Measurements from ENCODE around the gene PARD3B.
"Not testable (repeated sequence)": the region's sequence is repeated elsewhere in the genome, so short reads cannot be mapped to it uniquely, and the experiment has no call there.

The PARD3B gene

DNA sequence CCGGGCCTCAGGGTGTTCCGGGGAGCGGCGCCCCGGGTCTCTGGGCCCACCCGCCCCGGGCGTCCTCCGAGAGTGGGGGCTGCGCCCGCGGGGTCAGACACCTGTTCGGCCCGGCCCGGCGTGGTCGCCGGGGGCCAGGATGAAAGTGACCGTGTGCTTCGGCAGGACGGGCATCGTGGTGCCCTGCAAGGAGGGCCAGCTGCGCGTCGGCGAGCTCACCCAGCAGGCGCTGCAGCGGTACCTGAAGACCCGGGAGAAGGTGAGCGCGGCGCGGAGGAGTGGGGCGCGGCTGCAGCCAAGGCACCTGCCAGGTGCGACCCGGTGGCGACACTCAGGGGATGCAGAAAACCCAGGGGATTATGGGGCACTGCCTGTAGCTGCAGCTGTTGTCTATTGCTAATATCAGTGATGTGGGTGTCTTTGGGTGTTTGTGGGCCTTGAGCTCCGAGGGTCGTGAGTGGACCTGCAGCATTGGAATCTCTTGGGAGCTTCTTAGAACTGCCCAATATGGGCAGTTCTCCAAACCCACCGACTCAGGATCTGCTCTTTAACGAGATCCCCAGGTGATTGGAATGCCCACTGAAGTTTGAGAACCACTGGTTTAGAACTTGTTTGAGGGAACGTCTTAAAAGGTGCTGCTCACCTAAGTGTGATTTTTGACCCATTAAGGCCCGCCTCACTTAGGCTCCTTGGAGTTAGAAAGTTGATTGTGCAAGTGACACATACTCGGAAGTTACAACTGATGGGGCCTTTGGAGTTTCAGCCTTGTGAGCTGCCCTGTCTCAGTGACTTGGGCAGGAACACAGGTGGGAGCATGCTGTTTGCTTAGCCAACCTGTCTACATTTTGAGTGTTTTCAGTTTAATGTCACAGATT, 823 bp downstream of the PARD3B start:
- Histone ChIP-seq H3K27me3 (ENCODE audit: insufficient read depth, poor library complexity, severe bottlenecking) (no peaks in the 10 kb centered on the region), H3K4me1 (ENCODE audit: insufficient read depth, poor library complexity, severe bottlenecking) (no peaks in the 10 kb centered on the region), H3K9me3 (ENCODE audit: severe bottlenecking) (no peaks in the 10 kb centered on the region), H3K4me3 (ENCODE audit: severe bottlenecking) (peak overlapping the region; percentile 79), H3K36me3 (ENCODE audit: low read depth) (no peaks in the 10 kb centered on the region), H3K27ac (ENCODE audit: poor library complexity, severe bottlenecking) (no peak overlapping the region)
- TF ChIP-seq, protein P1, sequence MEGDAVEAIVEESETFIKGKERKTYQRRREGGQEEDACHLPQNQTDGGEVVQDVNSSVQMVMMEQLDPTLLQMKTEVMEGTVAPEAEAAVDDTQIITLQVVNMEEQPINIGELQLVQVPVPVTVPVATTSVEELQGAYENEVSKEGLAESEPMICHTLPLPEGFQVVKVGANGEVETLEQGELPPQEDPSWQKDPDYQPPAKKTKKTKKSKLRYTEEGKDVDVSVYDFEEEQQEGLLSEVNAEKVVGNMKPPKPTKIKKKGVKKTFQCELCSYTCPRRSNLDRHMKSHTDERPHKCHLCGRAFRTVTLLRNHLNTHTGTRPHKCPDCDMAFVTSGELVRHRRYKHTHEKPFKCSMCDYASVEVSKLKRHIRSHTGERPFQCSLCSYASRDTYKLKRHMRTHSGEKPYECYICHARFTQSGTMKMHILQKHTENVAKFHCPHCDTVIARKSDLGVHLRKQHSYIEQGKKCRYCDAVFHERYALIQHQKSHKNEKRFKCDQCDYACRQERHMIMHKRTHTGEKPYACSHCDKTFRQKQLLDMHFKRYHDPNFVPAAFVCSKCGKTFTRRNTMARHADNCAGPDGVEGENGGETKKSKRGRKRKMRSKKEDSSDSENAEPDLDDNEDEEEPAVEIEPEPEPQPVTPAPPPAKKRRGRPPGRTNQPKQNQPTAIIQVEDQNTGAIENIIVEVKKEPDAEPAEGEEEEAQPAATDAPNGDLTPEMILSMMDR (IDR thresholded peaks at IDR 0.05; ENCODE audit: poor library complexity, severe bottlenecking), result no peak
- no peak for DNase-seq (ENCODE audit: low spot score)
- ATAC-seq (ENCODE audit: low read depth), result peak; percentile 29

DNA sequence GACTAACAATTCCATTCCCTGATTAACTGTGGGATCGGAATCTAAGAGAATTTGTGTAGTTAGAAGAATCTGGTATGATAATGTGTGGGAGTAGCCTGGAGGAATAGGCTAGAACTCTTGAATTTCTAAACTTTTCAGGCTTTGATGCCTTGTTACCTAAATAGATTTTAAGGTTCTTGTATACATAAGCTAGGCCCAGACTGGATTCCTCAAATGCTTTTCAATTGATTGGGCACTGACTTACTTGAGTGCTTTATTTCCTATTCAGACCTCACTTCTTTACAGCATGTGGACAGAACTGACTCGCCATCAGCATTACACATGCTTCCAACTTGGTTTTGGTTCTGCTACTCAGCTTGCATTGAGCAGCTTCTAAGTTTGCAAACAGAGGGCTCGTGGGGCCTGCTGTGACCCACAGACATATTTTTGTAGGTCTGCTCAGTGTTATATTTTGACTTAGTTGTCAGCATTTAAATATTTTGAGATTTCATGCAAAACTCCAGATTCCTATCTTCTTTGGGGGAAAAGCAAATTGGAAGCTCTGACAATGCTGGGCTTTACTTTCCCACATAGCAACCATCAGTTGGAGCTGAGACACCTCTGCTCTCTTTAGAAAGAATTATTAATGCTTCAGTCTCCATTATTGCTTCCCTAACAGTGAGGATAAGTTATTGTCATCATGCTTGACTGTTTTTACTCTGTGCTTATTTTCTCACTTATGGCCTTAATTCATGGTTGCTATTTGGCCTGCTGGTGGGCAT, 5.7 kb downstream of the PARD3B start:
- H3K27ac ChIP-seq (ENCODE audit: poor library complexity, severe bottlenecking), result no peak overlapping the region
- no peaks in the 10 kb centered on the region for H3K9me3 ChIP-seq (ENCODE audit: severe bottlenecking)
- no peak for DNase-seq (ENCODE audit: low spot score)
- no peaks in the 10 kb centered on the region for H3K4me1 ChIP-seq (ENCODE audit: insufficient read depth, poor library complexity, severe bottlenecking)
- H3K36me3 ChIP-seq (ENCODE audit: low read depth), result no peaks in the 10 kb centered on the region
- ATAC-seq (ENCODE audit: low read depth), result 0 out of 3 replicates have a peak, but pooled peaks have one; percentile 25
- H3K4me3 ChIP-seq (ENCODE audit: severe bottlenecking), result no peak overlapping the region
- TF ChIP-seq, protein P1 (IDR thresholded peaks at IDR 0.05; ENCODE audit: poor library complexity, severe bottlenecking), result no peak
- no peaks in the 10 kb centered on the region for H3K27me3 ChIP-seq (ENCODE audit: insufficient read depth, poor library complexity, severe bottlenecking)

DNA sequence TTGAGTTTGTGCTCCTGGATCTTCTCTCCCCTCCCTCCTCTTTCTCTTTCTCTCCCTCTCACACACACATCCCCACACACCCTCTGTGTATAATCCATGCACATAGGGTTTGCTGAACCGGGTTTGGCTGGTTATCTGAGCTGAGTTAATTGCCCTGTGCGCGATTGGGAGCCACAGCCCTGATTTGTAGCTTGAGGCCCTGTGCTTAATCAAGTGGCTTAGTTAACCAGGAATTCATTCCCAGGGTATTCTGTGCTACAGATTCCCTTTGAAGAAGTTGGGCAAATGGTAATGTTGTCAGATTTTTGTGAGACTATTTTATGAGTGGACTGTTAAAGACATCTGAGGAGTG, 6.2 kb downstream of the PARD3B start:
- H3K27me3 ChIP-seq (ENCODE audit: insufficient read depth, poor library complexity, severe bottlenecking), result no peaks in the 10 kb centered on the region
- H3K4me3 ChIP-seq (ENCODE audit: severe bottlenecking), result no peak overlapping the region
- TF ChIP-seq, protein P1 (IDR thresholded peaks at IDR 0.05; ENCODE audit: poor library complexity, severe bottlenecking), result no peak
- no peaks in the 10 kb centered on the region for H3K4me1 ChIP-seq (ENCODE audit: insufficient read depth, poor library complexity, severe bottlenecking)
- no peak for ATAC-seq (ENCODE audit: low read depth)
- H3K9me3 ChIP-seq (ENCODE audit: severe bottlenecking), result no peaks in the 10 kb centered on the region
- no peaks in the 10 kb centered on the region for H3K36me3 ChIP-seq (ENCODE audit: low read depth)
- H3K27ac ChIP-seq (ENCODE audit: poor library complexity, severe bottlenecking), result no peak overlapping the region
- DNase-seq (ENCODE audit: low spot score), result no peak

DNA sequence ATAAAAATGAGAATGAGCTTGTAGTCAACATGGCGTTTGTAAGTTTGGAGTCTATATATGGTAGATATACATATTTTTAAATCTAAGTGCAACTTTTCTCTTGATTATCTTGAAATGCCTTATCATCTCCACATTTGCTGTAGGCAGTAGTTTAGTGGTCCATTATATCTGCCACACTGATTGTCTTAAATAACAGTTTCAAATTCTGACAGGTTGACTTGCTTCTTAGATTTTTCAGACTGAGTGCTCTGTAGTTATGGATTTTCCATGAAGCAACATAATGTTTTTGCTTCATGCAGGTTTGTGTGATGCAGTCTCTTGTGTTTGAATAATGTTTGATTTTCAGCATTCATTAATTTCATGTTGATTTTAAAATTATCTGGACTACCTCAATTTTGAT, 12.3 kb downstream of the PARD3B start:
- H3K27ac ChIP-seq (ENCODE audit: poor library complexity, severe bottlenecking), result no peak overlapping the region
- H3K4me3 ChIP-seq (ENCODE audit: severe bottlenecking), result no peak overlapping the region
- TF ChIP-seq, protein P1 (IDR thresholded peaks at IDR 0.05; ENCODE audit: poor library complexity, severe bottlenecking), result no peak
- H3K36me3 ChIP-seq (ENCODE audit: low read depth), result no peaks in the 10 kb centered on the region
- H3K27me3 ChIP-seq (ENCODE audit: insufficient read depth, poor library complexity, severe bottlenecking), result no peaks in the 10 kb centered on the region
- ATAC-seq (ENCODE audit: low read depth), result no peak
- H3K4me1 ChIP-seq (ENCODE audit: insufficient read depth, poor library complexity, severe bottlenecking), result no peaks in the 10 kb centered on the region
- H3K9me3 ChIP-seq (ENCODE audit: severe bottlenecking), result no peaks in the 10 kb centered on the region
- DNase-seq (ENCODE audit: low spot score), result no peak

DNA sequence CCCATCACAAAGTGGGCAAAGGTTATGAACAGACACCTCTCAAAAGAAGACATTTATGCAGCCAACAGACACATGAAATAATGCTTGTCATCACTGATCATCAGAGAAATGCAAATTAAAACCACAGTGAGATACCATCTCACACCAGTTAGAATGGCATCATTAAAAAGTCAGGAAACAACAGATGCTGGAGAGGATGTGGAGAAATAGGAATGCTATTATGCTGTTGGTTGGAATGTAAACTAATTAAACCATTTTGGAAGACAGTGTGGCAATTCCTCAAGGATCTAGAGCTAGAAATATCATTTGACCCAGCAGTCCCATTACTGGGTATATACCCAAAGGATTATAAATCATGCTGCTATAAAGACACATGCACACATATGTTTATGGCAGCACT, 14.1 kb downstream of the PARD3B start:
- not testable (repeated sequence) for H3K36me3 ChIP-seq (ENCODE audit: low read depth); H3K4me3 ChIP-seq (ENCODE audit: severe bottlenecking); H3K4me1 ChIP-seq (ENCODE audit: insufficient read depth, poor library complexity, severe bottlenecking); H3K27me3 ChIP-seq (ENCODE audit: insufficient read depth, poor library complexity, severe bottlenecking); H3K27ac ChIP-seq (ENCODE audit: poor library complexity, severe bottlenecking); DNase-seq (ENCODE audit: low spot score); H3K9me3 ChIP-seq (ENCODE audit: severe bottlenecking); ATAC-seq (ENCODE audit: low read depth)
